OCI-LY3 (cell line): Measurements from ENCODE around the gene NDUFA9.

Experiments used
- H2AFZ ChIP-seq: fragments of 200-600, 300-600 bp; shearing (Covaris generic); 2 replicates; pipeline ENCODE4 v1.6.0; 2014; ENCODE audit warnings: antibody characterized with exemption, low read depth, low read length
- H3K27ac ChIP-seq: fragments of 200-600, 300-600 bp; sonication (generic); 2 replicates; pipeline ENCODE4 v1.5.1; 2014; ENCODE audit warnings: mild to moderate bottlenecking, low read length, moderate library complexity, mixed read lengths
- H3K27me3 ChIP-seq: fragments of 200-600, 300-600 bp; sonication (generic); 2 replicates; pipeline ENCODE4 v1.6.1; 2014; ENCODE audit warnings: low read depth, low read length, mixed read lengths
- H3K36me3 ChIP-seq: fragments of 200-600, 300-600 bp; sonication (generic); replicated peaks from 2 replicates; pipeline ENCODE3; 2014; ENCODE audit warnings: low read depth, low read length, mixed read lengths
- H3K4me1 ChIP-seq: fragments of 300-600, 200-600 bp; sonication (generic); 2 replicates; pipeline ENCODE4 v1.6.1; 2014; ENCODE audit warnings: low read length, mixed read lengths
- H3K4me2 ChIP-seq: fragments of 200-600, 300-600 bp; sonication (generic); 2 replicates; pipeline ENCODE4 v1.6.1; 2014; ENCODE audit warnings: low read length, mixed read lengths
- H3K4me3 ChIP-seq: fragments of 300-600, 200-600 bp; sonication (generic); 2 replicates; pipeline ENCODE4 v1.5.1; 2014; ENCODE audit warnings: antibody characterized with exemption, mild to moderate bottlenecking, low read length, moderate library complexity
- H3K79me2 ChIP-seq: fragments of 300-600, 200-600 bp; shearing (Covaris generic); 2 replicates; pipeline ENCODE4 v1.6.1; 2014; ENCODE audit warnings: mild to moderate bottlenecking, low read length, mixed read lengths
- H3K9ac ChIP-seq: fragments of 300-600, 200-600 bp; shearing (Covaris generic); 2 replicates; pipeline ENCODE4 v1.6.0; 2014; ENCODE audit warnings: mild to moderate bottlenecking, low read length, moderate library complexity
- H3K9me3 ChIP-seq: fragments of 200-600, 300-600 bp; shearing (Covaris generic); 2 replicates; pipeline ENCODE4 v1.6.1; 2014; ENCODE audit warnings: low read length, mixed read lengths; ENCODE audit not compliant: insufficient read depth
- H4K20me1 ChIP-seq: fragments of 200-600, 300-600 bp; sonication (generic); 2 replicates; pipeline ENCODE4 v1.6.1; 2016; ENCODE audit warnings: low read length, mixed read lengths; ENCODE audit not compliant: insufficient read depth
- EZH2phosphoT487 ChIP-seq: fragments of 200-600 bp; shearing (Covaris generic); IDR thresholded peaks from 2 replicates; pipeline ENCODE4 v1.6.1; 2018; ENCODE audit warnings: antibody characterized with exemption, mixed run types, low read depth
- TF ChIP-seq, protein P1 (sequence below): fragments of 200-600, 300-600 bp; sonication (generic); IDR thresholded peaks from 2 replicates; pipeline ENCODE4 v1.5.1; 2014; ENCODE audit warnings: antibody characterized with exemption, low read length, low read depth

Gene NDUFA9

DNA sequence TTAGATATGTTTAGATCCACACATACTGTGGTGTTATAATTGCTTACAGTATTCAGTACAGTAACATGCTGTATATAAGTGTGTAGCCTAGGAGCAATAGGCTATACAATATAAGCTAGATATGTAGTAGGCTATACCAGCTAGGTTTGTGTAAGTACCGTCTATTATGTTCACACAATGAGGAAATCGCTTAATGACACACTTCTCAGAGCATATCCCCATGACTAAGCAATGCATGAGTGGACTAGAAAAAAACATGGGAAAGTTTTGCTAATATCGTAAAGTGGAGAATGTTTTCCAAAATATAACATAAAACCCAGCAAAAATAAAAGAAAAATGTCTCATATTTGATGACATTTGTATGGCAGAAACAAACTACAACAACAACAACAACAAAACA is 27.4 kb upstream of the NDUFA9 start:
- H4K20me1 ChIP-seq = no peaks in the 10 kb centered on the region
- H3K27me3 ChIP-seq = peaks cover 7% of the 10 kb centered on the region; the same call in 1 of the 2 replicates
- no peaks in the 10 kb centered on the region for H3K79me2 ChIP-seq
- H3K9ac ChIP-seq = no peak overlapping the region
- H3K4me2 ChIP-seq = no peak overlapping the region
- no peaks in the 10 kb centered on the region for H3K36me3 ChIP-seq
- H3K4me3 ChIP-seq = no peak overlapping the region
- TF ChIP-seq, protein P1, sequence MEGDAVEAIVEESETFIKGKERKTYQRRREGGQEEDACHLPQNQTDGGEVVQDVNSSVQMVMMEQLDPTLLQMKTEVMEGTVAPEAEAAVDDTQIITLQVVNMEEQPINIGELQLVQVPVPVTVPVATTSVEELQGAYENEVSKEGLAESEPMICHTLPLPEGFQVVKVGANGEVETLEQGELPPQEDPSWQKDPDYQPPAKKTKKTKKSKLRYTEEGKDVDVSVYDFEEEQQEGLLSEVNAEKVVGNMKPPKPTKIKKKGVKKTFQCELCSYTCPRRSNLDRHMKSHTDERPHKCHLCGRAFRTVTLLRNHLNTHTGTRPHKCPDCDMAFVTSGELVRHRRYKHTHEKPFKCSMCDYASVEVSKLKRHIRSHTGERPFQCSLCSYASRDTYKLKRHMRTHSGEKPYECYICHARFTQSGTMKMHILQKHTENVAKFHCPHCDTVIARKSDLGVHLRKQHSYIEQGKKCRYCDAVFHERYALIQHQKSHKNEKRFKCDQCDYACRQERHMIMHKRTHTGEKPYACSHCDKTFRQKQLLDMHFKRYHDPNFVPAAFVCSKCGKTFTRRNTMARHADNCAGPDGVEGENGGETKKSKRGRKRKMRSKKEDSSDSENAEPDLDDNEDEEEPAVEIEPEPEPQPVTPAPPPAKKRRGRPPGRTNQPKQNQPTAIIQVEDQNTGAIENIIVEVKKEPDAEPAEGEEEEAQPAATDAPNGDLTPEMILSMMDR = no peak
- no peak for TF ChIP-seq EZH2phosphoT487
- H3K4me1 ChIP-seq = no peaks in the 10 kb centered on the region
- H2AFZ ChIP-seq = no peak overlapping the region
- no peaks in the 10 kb centered on the region for H3K9me3 ChIP-seq
- H3K27ac ChIP-seq = no peak overlapping the region

DNA sequence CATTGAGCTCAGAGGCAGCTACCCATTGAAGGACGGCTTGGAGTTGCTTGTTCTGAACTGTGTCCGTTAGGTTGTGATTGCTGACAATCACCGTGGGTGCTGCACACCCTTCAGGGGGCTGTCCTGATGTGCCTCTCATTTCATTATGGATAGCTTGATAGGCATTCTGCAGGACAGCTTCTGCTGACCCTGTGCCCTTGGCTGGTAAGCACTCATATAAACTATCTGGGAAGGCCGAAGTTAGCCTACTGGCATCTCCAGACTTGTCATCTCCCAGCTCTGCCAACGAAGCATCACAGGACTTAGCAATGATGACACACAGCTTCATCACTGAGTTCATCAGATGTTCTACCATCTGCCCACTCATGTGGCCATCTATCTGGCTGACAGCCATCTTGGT is 22.4 kb upstream of the NDUFA9 start:
- peaks cover 29% of the 10 kb centered on the region for H3K27me3 ChIP-seq
- no peak overlapping the region for H2AFZ ChIP-seq
- TF ChIP-seq, protein P1 = no peak
- TF ChIP-seq EZH2phosphoT487 = no peak
- H3K4me2 ChIP-seq = no peak overlapping the region
- no peaks in the 10 kb centered on the region for H3K79me2 ChIP-seq
- no peaks in the 10 kb centered on the region for H3K9me3 ChIP-seq
- no peaks in the 10 kb centered on the region for H3K36me3 ChIP-seq
- no peaks in the 10 kb centered on the region for H3K4me1 ChIP-seq
- no peak overlapping the region for H3K9ac ChIP-seq
- no peaks in the 10 kb centered on the region for H4K20me1 ChIP-seq
- H3K27ac ChIP-seq = no peak overlapping the region
- H3K4me3 ChIP-seq = no peak overlapping the region

GRCh38 chr12:4628406-4628805 is 20.5 kb upstream of the NDUFA9 start:
- H3K4me1 ChIP-seq = no peaks in the 10 kb centered on the region
- H3K27ac ChIP-seq = no peak overlapping the region
- no peaks in the 10 kb centered on the region for H3K9me3 ChIP-seq
- H3K4me2 ChIP-seq = no peak overlapping the region
- no peak overlapping the region for H2AFZ ChIP-seq
- H3K9ac ChIP-seq = no peak overlapping the region
- no peak overlapping the region for H3K4me3 ChIP-seq
- H3K36me3 ChIP-seq = no peaks in the 10 kb centered on the region
- no peaks in the 10 kb centered on the region for H3K79me2 ChIP-seq
- peaks cover 34% of the 10 kb centered on the region for H3K27me3 ChIP-seq
- TF ChIP-seq, protein P1 = no peak
- no peak for TF ChIP-seq EZH2phosphoT487
- no peaks in the 10 kb centered on the region for H4K20me1 ChIP-seq

GRCh38 chr12:4630262-4630661 is 18.7 kb upstream of the NDUFA9 start:
- no peak overlapping the region for H3K4me3 ChIP-seq
- H3K36me3 ChIP-seq = no peaks in the 10 kb centered on the region
- H3K4me2 ChIP-seq = no peak overlapping the region
- H3K9me3 ChIP-seq = no peaks in the 10 kb centered on the region
- no peaks in the 10 kb centered on the region for H4K20me1 ChIP-seq
- no peak overlapping the region for H3K27ac ChIP-seq
- TF ChIP-seq, protein P1 = no peak
- TF ChIP-seq EZH2phosphoT487 = no peak
- H3K9ac ChIP-seq = no peak overlapping the region
- H3K27me3 ChIP-seq = peaks cover 29% of the 10 kb centered on the region
- no peak overlapping the region for H2AFZ ChIP-seq
- no peaks in the 10 kb centered on the region for H3K4me1 ChIP-seq
- H3K79me2 ChIP-seq = no peaks in the 10 kb centered on the region
